ENCODE results near the gene MZT2B. TPM values are rescaled to one million over a fixed set of nuclear protein-coding genes. Genes with fewer than 3 reads are reported as not detected.
"Not testable (repeated sequence)": the region's sequence is repeated elsewhere in the genome, so short reads cannot be mapped to it uniquely, and the experiment has no call there.

The MZT2B gene
- total RNA-seq, 1 donor from 2014 or later = 156 TPM

DNA sequence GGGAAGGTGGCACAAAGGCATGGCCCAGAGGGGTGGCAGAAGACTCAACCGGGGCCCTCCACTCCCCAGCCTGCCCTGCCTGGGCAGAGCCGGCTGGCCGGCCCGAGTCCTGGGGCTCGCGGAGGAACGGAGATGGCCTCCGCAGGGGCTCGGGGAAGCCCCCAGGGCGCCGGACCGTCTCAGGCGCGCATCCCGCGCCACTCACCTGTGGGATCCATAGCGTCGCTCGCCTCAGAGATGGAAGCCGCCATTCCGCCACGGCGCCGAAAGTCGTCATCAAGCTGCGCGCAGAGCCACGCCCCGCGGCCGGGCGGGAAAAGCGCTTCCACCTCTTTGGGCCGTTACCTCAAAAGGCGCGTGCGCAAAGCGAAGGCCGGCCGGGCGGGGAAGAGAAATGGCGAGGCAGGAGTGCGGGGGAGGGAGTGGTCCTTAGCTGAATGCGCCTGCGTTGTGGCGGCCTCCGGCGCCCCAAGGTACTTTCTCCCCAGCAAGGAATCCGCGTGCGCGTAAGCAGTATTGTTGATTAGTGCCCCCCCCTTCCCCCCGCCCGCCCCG is 660 bp upstream of the MZT2B start, which contains the start of gene SMPD4:
TSS of gene SMPD4 (minus strand) at position 278 of the 555 bp plus-strand sequence. CDS start 5,010 bp downstream, outside the sequence.
- Histone ChIP-seq H3K36me3 (no peaks in the 10 kb centered on the region), H3K27me3 (no peaks in the 10 kb centered on the region), H3K27ac (peak within 1 kb of the TSS; percentile 86), H3K9me3 (no peaks in the 10 kb centered on the region), H3K4me3 (peak within 1 kb of the TSS; percentile 88 to 98), H3K4me1 (peaks cover 35% of the 10 kb centered on the region)
- TF ChIP-seq, protein P1, sequence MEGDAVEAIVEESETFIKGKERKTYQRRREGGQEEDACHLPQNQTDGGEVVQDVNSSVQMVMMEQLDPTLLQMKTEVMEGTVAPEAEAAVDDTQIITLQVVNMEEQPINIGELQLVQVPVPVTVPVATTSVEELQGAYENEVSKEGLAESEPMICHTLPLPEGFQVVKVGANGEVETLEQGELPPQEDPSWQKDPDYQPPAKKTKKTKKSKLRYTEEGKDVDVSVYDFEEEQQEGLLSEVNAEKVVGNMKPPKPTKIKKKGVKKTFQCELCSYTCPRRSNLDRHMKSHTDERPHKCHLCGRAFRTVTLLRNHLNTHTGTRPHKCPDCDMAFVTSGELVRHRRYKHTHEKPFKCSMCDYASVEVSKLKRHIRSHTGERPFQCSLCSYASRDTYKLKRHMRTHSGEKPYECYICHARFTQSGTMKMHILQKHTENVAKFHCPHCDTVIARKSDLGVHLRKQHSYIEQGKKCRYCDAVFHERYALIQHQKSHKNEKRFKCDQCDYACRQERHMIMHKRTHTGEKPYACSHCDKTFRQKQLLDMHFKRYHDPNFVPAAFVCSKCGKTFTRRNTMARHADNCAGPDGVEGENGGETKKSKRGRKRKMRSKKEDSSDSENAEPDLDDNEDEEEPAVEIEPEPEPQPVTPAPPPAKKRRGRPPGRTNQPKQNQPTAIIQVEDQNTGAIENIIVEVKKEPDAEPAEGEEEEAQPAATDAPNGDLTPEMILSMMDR (IDR thresholded peaks at IDR 0.05) = no peak
- TF ChIP-seq POLR2AphosphoS5 (IDR thresholded peaks at IDR 0.05; ENCODE audit: insufficient read depth in 1 of 2, low read depth in 1 of 2) (peak; percentile 85), POLR2A (IDR thresholded peaks at IDR 0.05) (peak in 1 of 2 donors; percentile 8)
- peak in 1 of 2 donors; percentile 96 for DNase-seq (ENCODE audit: extremely low spot score in 2 of 2)
- intact Hi-C loops (cut with DNase I) = loop anchor here (10.0 kb wide), 1 partner anchor 163 kb away; the partner anchor contains the start of gene IMP4

DNA sequence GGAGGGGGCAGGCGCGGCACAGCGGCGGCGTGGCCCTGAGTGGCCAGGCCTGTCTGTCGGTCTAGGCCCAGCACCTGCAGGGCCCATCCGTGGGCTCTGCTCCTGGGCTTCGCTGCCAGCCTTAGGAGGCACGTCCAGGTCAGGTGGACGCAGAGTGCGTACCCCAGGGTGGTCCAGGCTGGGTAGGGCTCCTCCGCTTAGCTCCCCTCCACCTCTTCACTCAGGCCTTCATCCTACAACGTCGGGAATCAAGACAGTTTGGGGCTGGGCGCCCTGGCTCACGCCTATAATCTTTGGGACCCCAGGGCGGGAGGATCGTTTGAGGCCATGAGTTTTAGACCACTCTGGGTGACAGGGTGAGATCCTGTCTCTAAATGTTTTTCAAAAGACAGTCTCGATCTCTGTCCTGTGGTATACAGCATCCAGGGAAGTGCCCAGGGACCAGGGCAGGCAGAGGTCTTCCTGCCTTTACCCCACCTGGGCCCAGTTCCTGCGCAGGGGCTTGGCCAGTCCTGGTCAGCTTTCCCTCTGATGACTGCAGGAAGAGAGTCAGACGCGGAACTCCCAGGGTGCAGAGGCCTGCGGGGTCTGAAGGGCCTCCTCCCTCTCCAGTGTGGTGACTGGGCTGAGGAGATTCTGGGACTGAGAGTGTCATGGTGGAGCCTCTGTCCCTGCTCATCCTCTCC is 907 bp downstream of the MZT2B start:
- intact Hi-C loops (cut with DNase I) = loop anchor here (10.0 kb wide), 1 partner anchor 162 kb away; the partner anchor contains the start of gene IMP4
- Histone ChIP-seq H3K4me3 (peak overlapping the region; percentile 88 to 98), H3K4me1 (peaks cover 35% of the 10 kb centered on the region), H3K27ac (peak overlapping the region; percentile 86)
- H3K27me3 ChIP-seq; H3K36me3 ChIP-seq; DNase-seq (ENCODE audit: extremely low spot score in 2 of 2); H3K9me3 ChIP-seq: not testable (repeated sequence)

DNA sequence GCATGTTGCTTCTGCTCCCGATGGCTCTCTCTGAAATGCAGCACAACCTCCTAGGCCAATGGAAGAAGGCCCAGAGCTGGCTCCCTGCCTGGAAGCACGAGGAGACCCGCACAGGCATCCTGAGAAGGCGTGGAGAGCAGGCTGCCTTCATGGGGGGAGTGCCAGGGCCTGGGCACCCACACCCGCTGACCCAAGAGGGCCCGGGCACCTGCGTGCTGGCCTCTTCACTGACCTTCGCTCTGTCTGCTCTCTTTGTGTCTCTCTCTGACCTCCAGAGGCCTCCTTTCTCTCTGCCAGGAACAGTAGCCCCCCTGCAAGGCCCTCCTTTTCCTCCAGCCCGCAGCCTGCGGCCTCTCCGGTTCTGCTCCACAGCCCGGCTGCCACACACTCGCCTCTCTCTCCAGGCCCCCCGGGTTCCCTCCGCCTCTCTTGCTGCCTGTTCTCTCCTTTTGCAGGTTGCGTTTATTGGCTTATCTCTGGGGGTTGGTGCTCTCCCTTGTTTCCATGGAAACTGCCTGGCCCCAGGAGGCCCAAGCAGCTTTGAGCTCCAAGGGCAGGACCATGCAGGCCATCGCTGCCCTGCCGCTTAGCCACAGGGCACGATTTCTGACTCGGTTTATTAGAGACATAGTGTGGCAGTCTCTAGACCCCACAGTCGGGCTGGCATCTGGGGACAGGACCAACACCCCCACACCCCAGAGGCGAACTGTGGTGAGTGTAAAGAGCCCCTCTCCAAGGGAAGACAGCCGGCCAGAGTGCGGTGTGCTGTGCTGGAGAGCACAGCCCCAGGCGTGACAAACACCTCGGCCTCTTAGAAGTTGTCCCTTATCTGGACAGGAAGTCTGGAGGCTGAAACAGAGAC is 1.7 kb downstream of the MZT2B start:
- peaks cover 35% of the 10 kb centered on the region for H3K4me1 ChIP-seq
- no peaks in the 10 kb centered on the region for H3K9me3 ChIP-seq
- H3K4me3 ChIP-seq = peak overlapping the region; percentile 88 to 98
- peak overlapping the region; percentile 86 for H3K27ac ChIP-seq
- no peaks in the 10 kb centered on the region for H3K36me3 ChIP-seq
- DNase-seq (ENCODE audit: extremely low spot score in 2 of 2) = no peak
- TF ChIP-seq, protein P1 (IDR thresholded peaks at IDR 0.05) = no peak
- TF ChIP-seq POLR2AphosphoS5 (IDR thresholded peaks at IDR 0.05; ENCODE audit: insufficient read depth in 1 of 2, low read depth in 1 of 2) (no peak), POLR2A (IDR thresholded peaks at IDR 0.05) (no peak)
- intact Hi-C loops (cut with DNase I) = loop anchor here (10.0 kb wide), 1 partner anchor 161 kb away; the partner anchor contains the start of gene IMP4
- no peaks in the 10 kb centered on the region for H3K27me3 ChIP-seq

DNA sequence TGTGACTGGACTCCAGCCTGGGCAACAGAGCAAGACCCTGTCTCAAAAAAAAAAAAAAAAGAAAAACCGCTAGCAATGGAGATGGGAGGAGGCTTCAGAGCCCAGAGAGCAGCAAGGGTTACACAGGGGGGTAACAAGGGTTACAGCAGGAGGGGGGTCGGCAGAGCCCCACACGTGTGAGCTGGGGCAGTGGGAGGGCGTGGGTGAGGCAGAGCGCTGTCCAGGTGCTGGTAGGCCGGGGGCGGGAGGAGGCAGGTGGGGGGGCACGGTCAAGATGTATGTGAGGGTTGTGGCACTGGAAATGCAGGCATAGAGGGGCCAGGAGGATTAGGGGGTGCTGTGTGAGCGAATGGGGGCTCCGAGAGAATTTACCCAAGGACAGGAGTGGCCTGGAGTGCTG is 3.4 kb downstream of the MZT2B start:
- TF ChIP-seq POLR2AphosphoS5 (IDR thresholded peaks at IDR 0.05; ENCODE audit: insufficient read depth in 1 of 2, low read depth in 1 of 2) = no peak
- no peak for TF ChIP-seq POLR2A (IDR thresholded peaks at IDR 0.05)
- TF ChIP-seq, protein P1 (IDR thresholded peaks at IDR 0.05) = no peak
- no peak overlapping the region for H3K27ac ChIP-seq
- no peaks in the 10 kb centered on the region for H3K36me3 ChIP-seq
- DNase-seq (ENCODE audit: extremely low spot score in 2 of 2) = no peak
- intact Hi-C loops (cut with DNase I) = loop anchor here (5.0 to 10.0 kb wide), 2 partner anchors 159 to 1302 kb away; partner anchors contain the start of gene IMP4
- H3K9me3 ChIP-seq = no peaks in the 10 kb centered on the region
- no peaks in the 10 kb centered on the region for H3K27me3 ChIP-seq
- no peak overlapping the region for H3K4me3 ChIP-seq
- H3K4me1 ChIP-seq = peaks cover 24% of the 10 kb centered on the region

DNA sequence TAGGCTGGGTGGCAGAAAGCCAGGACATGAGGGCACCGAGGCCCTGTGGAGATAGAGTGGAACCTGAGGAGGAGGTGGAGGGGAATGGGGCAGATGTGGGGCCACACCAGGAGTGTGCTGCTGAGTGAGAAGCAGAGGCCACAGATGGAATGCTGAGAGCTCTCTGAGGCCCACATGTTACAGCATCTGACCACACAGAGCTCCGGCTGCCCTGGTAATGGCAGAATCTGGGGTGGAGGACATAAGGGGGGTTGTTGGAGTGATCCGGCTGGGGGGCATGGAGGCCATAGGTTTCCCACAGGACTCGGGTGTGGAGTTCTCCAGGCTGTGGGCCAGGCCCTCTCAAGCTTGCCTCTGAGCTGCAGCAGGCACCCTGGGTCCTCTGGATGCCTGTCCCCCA is 3.8 kb downstream of the MZT2B start:
- intact Hi-C loops (cut with DNase I) = loop anchor here (5.0 to 10.0 kb wide), 2 partner anchors 159 to 1301 kb away; partner anchors contain the start of gene IMP4
- no peak for DNase-seq (ENCODE audit: extremely low spot score in 2 of 2)
- Histone ChIP-seq H3K4me1 (peaks cover 19% of the 10 kb centered on the region), H3K27ac (no peak overlapping the region), H3K36me3 (no peaks in the 10 kb centered on the region), H3K9me3 (no peaks in the 10 kb centered on the region), H3K4me3 (no peak overlapping the region), H3K27me3 (no peaks in the 10 kb centered on the region)
- TF ChIP-seq POLR2AphosphoS5 (IDR thresholded peaks at IDR 0.05; ENCODE audit: insufficient read depth in 1 of 2, low read depth in 1 of 2) (no peak), POLR2A (IDR thresholded peaks at IDR 0.05) (no peak)
- TF ChIP-seq, protein P1 (IDR thresholded peaks at IDR 0.05) = no peak
